Measurements from ENCODE around the gene ANKRD63.

GRCh38 chr15:40282147-40282868 is 556 bp downstream of the ANKRD63 start:
- TF ChIP-seq CTCF (conservative IDR thresholded peaks at IDR 0.05 in 1 of 2, IDR thresholded peaks at IDR 0.05 in 1 of 2; ENCODE audit: extremely low read depth in 1 of 2, insufficient read depth in 1 of 2, low read depth in 1 of 2, low read length in 2 of 2) (peak in 1 of 2 donors; percentile 36), EZH2 (IDR thresholded peaks at IDR 0.05; ENCODE audit: borderline replicate concordance, low read length) (no peak)
